ENCODE data around the gene MITF.
"Not testable (repeated sequence)": the region's sequence is repeated elsewhere in the genome, so short reads cannot be mapped to it uniquely, and the experiment has no call there.

The MITF gene

DNA sequence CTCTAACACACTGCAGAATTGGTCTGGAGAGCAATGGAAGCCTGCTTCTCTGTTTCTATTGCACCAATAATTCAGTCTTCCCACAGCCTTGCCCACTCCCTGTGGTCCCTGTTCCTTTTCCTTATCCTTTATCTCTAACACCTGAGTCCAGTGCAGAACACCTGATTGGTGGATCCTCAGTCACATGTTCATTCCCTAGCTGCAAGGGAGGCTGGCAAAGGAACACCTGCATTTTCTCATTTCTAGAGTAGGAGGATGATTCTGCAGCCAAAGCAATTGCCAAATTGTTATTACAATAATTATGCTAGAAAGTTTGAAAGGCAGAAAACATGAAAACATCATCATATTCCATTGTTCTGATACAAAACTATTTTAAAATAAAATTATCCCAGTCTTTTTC, 176.5 kb downstream of the MITF start:
- no peak for DNase-seq (ENCODE audit: low spot score)
- TF ChIP-seq, protein P1, sequence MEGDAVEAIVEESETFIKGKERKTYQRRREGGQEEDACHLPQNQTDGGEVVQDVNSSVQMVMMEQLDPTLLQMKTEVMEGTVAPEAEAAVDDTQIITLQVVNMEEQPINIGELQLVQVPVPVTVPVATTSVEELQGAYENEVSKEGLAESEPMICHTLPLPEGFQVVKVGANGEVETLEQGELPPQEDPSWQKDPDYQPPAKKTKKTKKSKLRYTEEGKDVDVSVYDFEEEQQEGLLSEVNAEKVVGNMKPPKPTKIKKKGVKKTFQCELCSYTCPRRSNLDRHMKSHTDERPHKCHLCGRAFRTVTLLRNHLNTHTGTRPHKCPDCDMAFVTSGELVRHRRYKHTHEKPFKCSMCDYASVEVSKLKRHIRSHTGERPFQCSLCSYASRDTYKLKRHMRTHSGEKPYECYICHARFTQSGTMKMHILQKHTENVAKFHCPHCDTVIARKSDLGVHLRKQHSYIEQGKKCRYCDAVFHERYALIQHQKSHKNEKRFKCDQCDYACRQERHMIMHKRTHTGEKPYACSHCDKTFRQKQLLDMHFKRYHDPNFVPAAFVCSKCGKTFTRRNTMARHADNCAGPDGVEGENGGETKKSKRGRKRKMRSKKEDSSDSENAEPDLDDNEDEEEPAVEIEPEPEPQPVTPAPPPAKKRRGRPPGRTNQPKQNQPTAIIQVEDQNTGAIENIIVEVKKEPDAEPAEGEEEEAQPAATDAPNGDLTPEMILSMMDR (IDR thresholded peaks at IDR 0.05; ENCODE audit: extremely low read depth, missing control alignments): no peak

DNA sequence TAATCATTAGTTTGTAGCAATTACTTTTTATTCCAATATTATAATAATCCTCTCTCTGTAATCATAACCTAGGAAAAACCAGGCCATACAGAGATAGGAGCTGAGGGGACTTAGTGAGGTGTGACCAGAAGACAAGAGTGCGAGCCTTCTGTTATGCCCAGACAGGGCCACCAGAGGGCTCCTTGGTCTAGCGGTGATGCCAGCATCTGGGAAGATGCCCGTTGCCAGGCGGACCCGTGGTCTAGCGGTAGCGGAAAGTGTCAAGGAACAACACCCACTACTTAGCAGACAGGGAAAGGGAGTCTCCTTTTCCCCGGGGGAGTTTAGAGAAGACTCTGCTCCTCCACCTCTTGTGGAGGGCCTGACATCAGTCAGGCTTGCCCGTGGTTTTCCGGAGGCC, 180.7 kb downstream of the MITF start:
- DNase-seq (ENCODE audit: low spot score): not testable (repeated sequence)
- TF ChIP-seq, protein P1 (IDR thresholded peaks at IDR 0.05; ENCODE audit: extremely low read depth, missing control alignments): peak; percentile 27

DNA sequence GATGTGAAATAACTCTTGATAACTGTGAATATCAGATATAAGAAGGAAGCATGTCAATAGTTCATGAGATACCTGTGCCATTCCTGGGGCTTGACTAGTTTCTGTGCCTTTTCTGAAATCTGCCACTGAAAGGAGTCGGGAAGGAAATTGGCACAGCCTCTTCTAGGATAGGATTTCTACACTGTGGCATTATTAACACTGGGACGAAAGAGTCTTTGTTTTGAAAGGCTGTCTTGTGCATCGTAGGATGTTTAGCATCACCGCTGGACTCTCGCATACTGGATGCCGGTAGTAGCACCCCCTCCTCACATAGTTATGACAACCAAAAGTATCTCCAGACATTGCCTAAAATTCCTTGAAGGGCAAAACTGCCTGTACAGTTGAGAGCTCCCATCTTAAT, 182.4 kb downstream of the MITF start:
- TF ChIP-seq, protein P1 (IDR thresholded peaks at IDR 0.05; ENCODE audit: extremely low read depth, missing control alignments): no peak
- DNase-seq (ENCODE audit: low spot score): no peak

DNA sequence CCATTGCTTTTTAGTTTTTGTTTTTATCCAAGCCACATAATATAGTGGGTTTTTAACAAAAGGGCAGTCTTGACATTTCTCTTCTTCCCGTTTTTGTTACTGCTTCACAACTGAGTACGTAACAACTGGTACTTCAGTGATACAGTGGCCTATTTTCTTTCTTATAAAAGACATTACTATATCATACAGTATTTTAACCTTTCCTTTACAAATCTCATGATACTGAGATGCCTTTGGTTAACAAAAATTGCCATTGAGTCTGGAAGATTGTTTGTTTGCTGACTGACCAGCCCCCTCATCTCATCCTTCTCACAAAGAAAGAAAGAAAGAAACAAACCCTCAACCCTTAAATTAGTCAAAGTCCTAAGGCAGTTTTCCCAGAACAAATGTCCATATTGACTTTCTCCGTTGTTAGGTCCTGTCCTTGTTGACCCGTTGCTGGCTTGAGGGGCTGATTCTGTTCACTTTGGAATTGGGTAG, 183.3 kb downstream of the MITF start:
- TF ChIP-seq, protein P1 (IDR thresholded peaks at IDR 0.05; ENCODE audit: extremely low read depth, missing control alignments): no peak
- DNase-seq (ENCODE audit: low spot score): no peak

DNA sequence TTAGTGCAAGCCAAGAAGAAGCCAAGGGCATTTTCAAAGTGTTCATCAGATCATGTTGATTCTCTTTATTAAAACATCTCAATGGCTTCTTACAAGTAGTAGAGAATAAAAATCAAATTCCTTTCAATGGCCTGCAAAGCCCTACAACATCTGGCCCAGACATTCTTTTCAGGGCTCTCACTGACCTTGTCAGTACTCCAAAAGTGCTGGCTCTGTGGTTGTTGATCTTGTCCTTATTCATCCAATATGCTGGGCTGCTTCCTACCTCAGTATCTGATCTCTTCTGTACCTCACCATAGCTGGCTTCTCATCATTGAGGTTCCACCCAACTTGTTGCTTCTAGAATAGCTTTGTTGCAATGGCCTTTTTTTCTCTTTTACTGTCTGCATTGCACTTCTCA, 186.2 kb downstream of the MITF start:
- TF ChIP-seq, protein P1 (IDR thresholded peaks at IDR 0.05; ENCODE audit: extremely low read depth, missing control alignments): no peak
- DNase-seq (ENCODE audit: low spot score): no peak

DNA sequence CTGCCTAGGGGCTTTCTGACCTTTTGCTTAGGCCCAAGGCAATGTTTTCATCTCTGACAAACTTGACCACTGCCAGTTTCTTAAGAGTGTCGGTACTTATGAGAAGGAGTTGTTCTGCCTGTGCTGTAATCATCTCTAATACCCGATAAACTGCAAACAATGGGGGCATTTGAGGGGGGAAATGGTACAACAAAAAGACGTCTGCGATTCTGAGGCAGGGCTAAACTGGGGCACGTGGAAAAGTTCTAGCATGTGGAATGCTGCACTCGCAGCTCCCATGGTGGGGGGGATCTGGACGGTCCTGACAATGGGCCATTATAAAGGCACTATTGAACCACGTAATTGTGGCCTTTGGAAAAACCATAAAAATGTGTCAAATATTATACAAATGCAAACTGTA, 187.1 kb downstream of the MITF start:
- DNase-seq (ENCODE audit: low spot score): no peak
- TF ChIP-seq, protein P1 (IDR thresholded peaks at IDR 0.05; ENCODE audit: extremely low read depth, missing control alignments): no peak

DNA sequence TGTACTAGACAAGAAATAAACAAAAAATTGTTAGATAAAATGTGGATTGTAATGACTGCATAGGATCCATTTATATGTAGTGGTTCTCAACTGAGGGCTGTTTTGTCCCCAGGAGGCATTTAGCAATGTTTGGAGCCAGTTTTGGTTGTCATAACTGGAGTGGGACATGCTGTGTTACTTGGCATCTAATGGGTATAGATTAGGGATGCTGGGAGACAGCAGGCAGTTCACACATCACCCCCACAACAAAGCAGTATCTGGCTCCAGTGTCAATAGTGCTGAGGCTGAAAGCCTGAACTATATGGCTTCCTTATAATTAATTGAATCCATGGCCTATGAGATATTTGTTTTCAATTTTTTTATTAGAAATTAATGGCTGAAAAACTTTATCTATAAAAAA, 188.3 kb downstream of the MITF start:
- no peak for DNase-seq (ENCODE audit: low spot score)
- TF ChIP-seq, protein P1 (IDR thresholded peaks at IDR 0.05; ENCODE audit: extremely low read depth, missing control alignments): no peak

All from GM20000 (cell line).